ENCODE measurements around the gene NAALADL2.

DNA sequence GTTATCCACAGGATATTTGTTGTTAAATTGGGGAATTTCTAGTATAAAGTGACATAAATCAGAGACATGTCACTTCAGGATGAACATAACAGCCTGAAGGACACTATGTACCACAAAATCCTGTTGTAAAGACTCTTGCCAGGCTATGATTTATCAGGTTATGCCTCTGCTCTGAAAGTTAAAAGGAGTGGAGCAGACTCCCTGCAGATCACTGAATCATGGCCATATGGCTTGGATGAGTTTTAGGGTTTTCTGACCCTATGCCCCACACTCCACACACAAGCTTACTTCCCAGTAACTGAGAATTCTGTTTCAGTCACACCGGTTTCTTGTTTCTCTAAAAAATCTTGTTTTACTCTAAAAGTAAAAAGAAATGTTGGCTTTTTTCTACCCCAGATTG is 869.4 kb downstream of the NAALADL2 start:
- TF ChIP-seq, protein P1, sequence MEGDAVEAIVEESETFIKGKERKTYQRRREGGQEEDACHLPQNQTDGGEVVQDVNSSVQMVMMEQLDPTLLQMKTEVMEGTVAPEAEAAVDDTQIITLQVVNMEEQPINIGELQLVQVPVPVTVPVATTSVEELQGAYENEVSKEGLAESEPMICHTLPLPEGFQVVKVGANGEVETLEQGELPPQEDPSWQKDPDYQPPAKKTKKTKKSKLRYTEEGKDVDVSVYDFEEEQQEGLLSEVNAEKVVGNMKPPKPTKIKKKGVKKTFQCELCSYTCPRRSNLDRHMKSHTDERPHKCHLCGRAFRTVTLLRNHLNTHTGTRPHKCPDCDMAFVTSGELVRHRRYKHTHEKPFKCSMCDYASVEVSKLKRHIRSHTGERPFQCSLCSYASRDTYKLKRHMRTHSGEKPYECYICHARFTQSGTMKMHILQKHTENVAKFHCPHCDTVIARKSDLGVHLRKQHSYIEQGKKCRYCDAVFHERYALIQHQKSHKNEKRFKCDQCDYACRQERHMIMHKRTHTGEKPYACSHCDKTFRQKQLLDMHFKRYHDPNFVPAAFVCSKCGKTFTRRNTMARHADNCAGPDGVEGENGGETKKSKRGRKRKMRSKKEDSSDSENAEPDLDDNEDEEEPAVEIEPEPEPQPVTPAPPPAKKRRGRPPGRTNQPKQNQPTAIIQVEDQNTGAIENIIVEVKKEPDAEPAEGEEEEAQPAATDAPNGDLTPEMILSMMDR (IDR thresholded peaks at IDR 0.05) = no peak
- no peak for TF ChIP-seq POLR2A (IDR thresholded peaks at IDR 0.05)
- no peak for TF ChIP-seq EP300 (IDR thresholded peaks at IDR 0.05)
- no peak for TF ChIP-seq POLR2AphosphoS5 (IDR thresholded peaks at IDR 0.05)

All from upper lobe of left lung (tissue), 4 donors.